ENCODE measurements around the gene EMID1. TPM values are rescaled to one million over a fixed set of nuclear protein-coding genes. Genes with fewer than 3 reads are reported as not detected.

Gene EMID1
- total RNA-seq, 3 donors from 2014 or later (not counting 1 experiment from before 2014, with no cell fraction given) = 0.59 to 1.3 (median 0.65) TPM

DNA sequence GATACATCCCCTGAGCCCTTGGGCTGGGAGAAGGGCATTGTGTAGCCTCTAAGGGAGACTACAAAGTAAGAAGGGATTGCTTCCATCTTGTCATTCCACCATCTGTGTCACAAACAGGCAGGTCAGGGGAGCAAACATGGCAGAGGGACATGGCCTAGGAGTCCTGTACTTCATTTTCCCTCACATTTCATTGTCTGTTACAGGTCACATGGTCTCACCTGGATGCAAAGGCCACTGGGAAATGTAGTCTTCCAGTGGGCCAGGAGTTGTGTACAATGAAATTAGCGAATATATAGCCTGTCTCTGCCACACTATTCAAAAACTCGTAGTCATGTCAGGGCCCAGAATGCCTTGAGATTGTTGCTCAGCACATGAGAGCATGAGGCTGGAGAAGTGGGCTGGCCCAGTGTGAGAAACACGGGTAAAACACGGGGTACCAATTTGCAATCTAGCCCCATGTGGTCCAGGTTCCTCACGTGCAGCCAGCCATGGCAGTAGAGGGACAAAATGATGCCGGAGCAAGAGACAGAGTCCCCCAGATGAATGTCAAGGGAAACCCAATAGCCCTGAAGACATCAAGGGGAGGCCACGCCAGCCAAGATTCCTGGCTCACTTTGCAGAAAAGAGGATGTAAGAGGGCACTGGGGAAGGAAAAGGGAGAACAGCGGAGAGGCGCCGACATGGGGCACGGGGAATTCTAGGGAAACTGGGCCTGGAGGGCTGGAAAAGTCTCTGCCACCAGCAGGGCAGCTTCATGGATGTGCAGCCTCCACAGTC lies 47.7 kb upstream of the EMID1 start:
- ATAC-seq (no peak), DNase-seq (no peak)
- no peaks in the 10 kb centered on the region for H3K36me3 Mint-ChIP-seq
- H3K27me3 Mint-ChIP-seq (ENCODE audit: low read depth in 2 of 2) = peaks cover 21 to 23% of the 10 kb centered on the region in 2 donors
- 91% methylated on average over 11 of the region's 11 CpGs for WGBS (ENCODE audit: insufficient coverage)
- no peak overlapping the region for H3K27ac Mint-ChIP-seq
- intact Hi-C loops (cut with micrococcal nuclease) = no loop called here
- H3K9me3 Mint-ChIP-seq = no peaks in the 10 kb centered on the region
- Histone ChIP-seq H3K9me3 (ENCODE audit: control insufficient read depth, insufficient read depth, low read length) (no peaks in the 10 kb centered on the region), H3K27me3 (ENCODE audit: control insufficient read depth, insufficient read depth, low read length) (no peaks in the 10 kb centered on the region), H3K4me1 (ENCODE audit: control insufficient read depth, insufficient read depth, low read length) (peaks cover 5% of the 10 kb centered on the region), H3K27ac (ENCODE audit: low read length) (no peak overlapping the region), H3K4me3 (ENCODE audit: low read length) (no peak overlapping the region), H3K36me3 (ENCODE audit: control insufficient read depth, insufficient read depth, low read length) (no peaks in the 10 kb centered on the region)
- H3K4me3 Mint-ChIP-seq = no peak overlapping the region
- TF ChIP-seq CTCF (IDR thresholded peaks at IDR 0.05) = no peak
- H3K4me1 Mint-ChIP-seq = peaks cover 6 to 8% of the 10 kb centered on the region in 2 donors

DNA sequence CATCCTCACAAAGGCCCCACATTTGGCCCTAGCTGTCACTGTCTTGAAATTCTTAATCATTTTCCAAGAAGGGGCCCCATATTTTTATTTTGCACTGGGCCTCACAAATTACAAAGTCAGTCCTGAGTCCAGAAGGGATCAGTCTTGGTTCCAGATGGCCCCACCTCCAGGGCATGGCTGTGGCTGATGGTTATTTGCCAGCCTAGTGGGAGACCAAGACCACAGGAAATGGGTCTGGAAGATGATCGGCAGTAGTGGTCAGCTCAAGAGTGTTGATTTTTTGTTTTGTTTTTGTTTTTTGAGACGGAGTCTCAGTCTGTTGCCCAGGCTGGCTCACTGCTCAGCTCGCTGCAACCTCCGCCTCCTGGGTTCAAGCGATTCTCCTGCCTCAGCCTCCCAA lies 47.1 kb upstream of the EMID1 start:
- ATAC-seq (no peak), DNase-seq (no peak)
- 64% methylated on average over 5 of the region's 5 CpGs for WGBS (ENCODE audit: insufficient coverage)
- Histone ChIP-seq H3K36me3 (ENCODE audit: control insufficient read depth, insufficient read depth, low read length) (no peaks in the 10 kb centered on the region), H3K27ac (ENCODE audit: low read length) (no peak overlapping the region), H3K4me3 (ENCODE audit: low read length) (no peak overlapping the region), H3K9me3 (ENCODE audit: control insufficient read depth, insufficient read depth, low read length) (no peaks in the 10 kb centered on the region), H3K27me3 (ENCODE audit: control insufficient read depth, insufficient read depth, low read length) (no peaks in the 10 kb centered on the region), H3K4me1 (ENCODE audit: control insufficient read depth, insufficient read depth, low read length) (peaks cover 5% of the 10 kb centered on the region)
- no peak overlapping the region for H3K27ac Mint-ChIP-seq
- H3K4me1 Mint-ChIP-seq = peaks cover 6 to 8% of the 10 kb centered on the region in 2 donors
- H3K27me3 Mint-ChIP-seq (ENCODE audit: low read depth in 2 of 2) = peaks cover 15 to 21% of the 10 kb centered on the region in 2 donors
- no peaks in the 10 kb centered on the region for H3K36me3 Mint-ChIP-seq
- intact Hi-C loops (cut with micrococcal nuclease) = no loop called here
- no peaks in the 10 kb centered on the region for H3K9me3 Mint-ChIP-seq
- H3K4me3 Mint-ChIP-seq = no peak overlapping the region
- TF ChIP-seq CTCF (IDR thresholded peaks at IDR 0.05) = no peak

DNA sequence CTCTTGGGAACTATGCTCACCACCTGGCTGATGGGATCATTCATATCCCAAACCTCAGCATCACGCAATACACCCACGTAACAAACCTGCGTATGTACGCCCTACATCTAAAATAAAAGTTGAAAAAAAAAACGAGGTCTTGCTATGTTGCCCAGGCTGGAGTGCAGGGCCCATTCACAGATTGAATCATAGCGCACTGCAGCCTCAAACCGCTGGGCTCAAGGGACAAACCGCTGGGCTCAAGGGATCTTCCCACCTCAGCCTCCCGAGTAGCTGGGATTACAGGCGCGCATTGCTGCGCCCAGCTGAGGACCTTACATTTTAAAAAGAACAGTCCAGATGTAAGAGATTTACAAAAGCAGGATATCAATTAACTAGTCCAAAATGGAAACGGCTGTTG lies 41.9 kb upstream of the EMID1 start:
- Mint-ChIP-seq H3K4me1 (peaks cover 18 to 20% of the 10 kb centered on the region in 2 donors), H3K27me3 (ENCODE audit: low read depth in 2 of 2) (peaks cover 6 to 11% of the 10 kb centered on the region in 2 donors), H3K4me3 (no peak overlapping the region), H3K27ac (no peak overlapping the region), H3K36me3 (no peaks in the 10 kb centered on the region), H3K9me3 (no peaks in the 10 kb centered on the region)
- intact Hi-C loops (cut with micrococcal nuclease) = no loop called here
- peaks cover 24% of the 10 kb centered on the region for H3K4me1 ChIP-seq (ENCODE audit: control insufficient read depth, insufficient read depth, low read length)
- DNase-seq = no peak
- no peak for ATAC-seq
- H3K36me3 ChIP-seq (ENCODE audit: control insufficient read depth, insufficient read depth, low read length) = no peaks in the 10 kb centered on the region
- no peak for TF ChIP-seq CTCF (IDR thresholded peaks at IDR 0.05)
- H3K27ac ChIP-seq (ENCODE audit: low read length) = no peak overlapping the region
- no peaks in the 10 kb centered on the region for H3K9me3 ChIP-seq (ENCODE audit: control insufficient read depth, insufficient read depth, low read length)
- no peaks in the 10 kb centered on the region for H3K27me3 ChIP-seq (ENCODE audit: control insufficient read depth, insufficient read depth, low read length)
- WGBS (ENCODE audit: insufficient coverage) = 94% methylated on average over 13 of the region's 13 CpGs
- no peak overlapping the region for H3K4me3 ChIP-seq (ENCODE audit: low read length)

Data from natural killer cell (primary cell).